ENCODE data around the gene HEMGN.

HEMGN gene

DNA sequence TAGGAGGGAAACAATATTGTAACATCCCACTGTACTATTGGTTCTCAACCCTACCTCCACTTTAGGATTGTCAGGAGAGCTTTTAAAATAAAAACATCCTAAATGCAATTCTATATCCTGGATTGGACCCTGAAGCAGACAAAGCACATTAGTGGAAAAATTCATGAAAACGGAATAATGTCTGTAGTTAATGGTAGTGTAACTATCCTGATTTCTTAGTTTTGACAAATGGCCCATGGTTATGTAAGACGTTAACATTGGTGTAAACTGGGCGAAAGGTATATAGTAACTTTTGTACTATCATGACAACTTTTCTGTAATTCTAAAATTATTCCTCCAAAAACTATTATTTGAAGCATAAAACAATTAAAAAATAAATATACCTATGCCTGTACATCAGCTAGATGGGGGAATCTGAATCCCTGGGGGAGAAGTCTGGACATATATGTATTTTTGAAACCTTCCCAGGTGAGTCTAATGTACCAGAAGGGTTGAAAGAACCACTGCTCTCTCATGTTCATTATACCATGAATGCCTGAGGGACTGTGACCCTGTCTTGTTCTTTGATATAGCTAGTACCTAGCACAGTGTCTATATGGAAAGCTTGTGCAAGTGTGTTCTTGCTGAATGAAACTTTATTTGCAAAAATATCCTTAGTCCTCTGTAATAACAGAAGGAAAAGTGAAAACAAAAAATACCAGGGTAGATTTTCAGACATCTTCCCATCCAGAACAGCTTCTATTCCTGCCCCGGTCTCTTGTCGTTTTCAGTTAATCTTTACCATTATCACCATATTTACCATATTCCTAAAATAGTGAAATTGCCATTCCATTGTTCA, 12.3 kb downstream of the HEMGN start:
- TF ChIP-seq, protein P1, sequence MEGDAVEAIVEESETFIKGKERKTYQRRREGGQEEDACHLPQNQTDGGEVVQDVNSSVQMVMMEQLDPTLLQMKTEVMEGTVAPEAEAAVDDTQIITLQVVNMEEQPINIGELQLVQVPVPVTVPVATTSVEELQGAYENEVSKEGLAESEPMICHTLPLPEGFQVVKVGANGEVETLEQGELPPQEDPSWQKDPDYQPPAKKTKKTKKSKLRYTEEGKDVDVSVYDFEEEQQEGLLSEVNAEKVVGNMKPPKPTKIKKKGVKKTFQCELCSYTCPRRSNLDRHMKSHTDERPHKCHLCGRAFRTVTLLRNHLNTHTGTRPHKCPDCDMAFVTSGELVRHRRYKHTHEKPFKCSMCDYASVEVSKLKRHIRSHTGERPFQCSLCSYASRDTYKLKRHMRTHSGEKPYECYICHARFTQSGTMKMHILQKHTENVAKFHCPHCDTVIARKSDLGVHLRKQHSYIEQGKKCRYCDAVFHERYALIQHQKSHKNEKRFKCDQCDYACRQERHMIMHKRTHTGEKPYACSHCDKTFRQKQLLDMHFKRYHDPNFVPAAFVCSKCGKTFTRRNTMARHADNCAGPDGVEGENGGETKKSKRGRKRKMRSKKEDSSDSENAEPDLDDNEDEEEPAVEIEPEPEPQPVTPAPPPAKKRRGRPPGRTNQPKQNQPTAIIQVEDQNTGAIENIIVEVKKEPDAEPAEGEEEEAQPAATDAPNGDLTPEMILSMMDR (conservative IDR thresholded peaks at IDR 0.05; ENCODE audit: low read depth, low read length), result no peak
- no peak for DNase-seq (ENCODE audit: low read depth)
- H3K4me3 ChIP-seq (ENCODE audit: low read depth, low read length), result no peak overlapping the region

- TF ChIP-seq, protein P1 (conservative IDR thresholded peaks at IDR 0.05; ENCODE audit: low read depth, low read length), result no peak
- no peak for DNase-seq (ENCODE audit: low read depth)
- H3K4me3 ChIP-seq (ENCODE audit: low read depth, low read length), result no peak overlapping the region
Observed at GRCh38 chr9:97924386-97924785, 13.6 kb downstream of the HEMGN start.

- DNase-seq (ENCODE audit: low read depth), result peak; percentile 86
Observed at GRCh38 chr9:97923529-97924108, 14.4 kb downstream of the HEMGN start.

DNA sequence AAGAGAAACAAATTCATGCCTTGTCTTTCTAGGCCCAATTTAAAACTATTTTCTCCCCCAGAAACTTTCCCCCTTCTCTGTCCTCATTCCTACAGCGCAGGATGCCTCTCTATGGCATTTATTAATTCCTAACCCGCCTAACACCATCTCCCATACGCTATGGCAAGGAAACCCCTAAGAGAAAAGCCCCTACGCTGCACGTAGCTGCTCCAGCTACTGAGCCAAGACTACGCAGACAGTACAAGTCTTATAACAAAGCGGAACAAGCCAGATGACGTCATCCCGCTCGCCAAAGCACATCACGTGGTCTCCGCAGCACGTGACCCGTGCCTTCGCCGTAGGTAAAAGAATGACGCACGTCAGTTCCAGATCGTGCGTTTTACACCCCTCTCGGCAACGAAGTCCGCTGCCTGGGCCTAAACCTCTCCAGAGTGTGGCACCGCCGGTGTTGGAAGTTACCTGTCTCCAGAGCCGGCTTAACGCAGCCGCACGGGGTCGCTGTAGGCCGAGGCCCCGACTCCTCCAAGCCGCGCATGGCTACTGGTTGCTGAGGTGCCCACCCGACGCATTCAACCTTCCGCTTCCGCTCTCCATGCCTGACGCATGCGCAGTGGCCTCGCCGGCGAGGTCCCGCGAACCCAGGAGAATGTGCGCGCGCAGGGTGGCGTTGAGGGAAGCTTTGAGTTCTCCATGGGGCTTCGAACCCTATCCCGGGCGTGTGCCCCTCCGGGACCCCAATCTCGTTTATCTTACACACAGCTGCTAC, 15.8 kb downstream of the HEMGN start, which contains the start of gene TRMO:
Gene TRMO, minus strand, starts transcription at position 542 of the 766 bp plus-strand sequence. Its CDS starts 7 bp downstream, at position 535.
- peak within 1 kb of the TSS; percentile 71 for H3K4me3 ChIP-seq (ENCODE audit: low read depth, low read length)
- peak; percentile 99 for DNase-seq (ENCODE audit: low read depth)
- TF ChIP-seq, protein P1 (conservative IDR thresholded peaks at IDR 0.05; ENCODE audit: low read depth, low read length), result peak; percentile 65

More at GRCh38 chr9:97923529-97924108, 14.4 kb downstream of the HEMGN start:
- peak overlapping the region; percentile 50 for H3K4me3 ChIP-seq (ENCODE audit: low read depth, low read length)
- TF ChIP-seq, protein P1 (conservative IDR thresholded peaks at IDR 0.05; ENCODE audit: low read depth, low read length), result peak; percentile 73

DNA sequence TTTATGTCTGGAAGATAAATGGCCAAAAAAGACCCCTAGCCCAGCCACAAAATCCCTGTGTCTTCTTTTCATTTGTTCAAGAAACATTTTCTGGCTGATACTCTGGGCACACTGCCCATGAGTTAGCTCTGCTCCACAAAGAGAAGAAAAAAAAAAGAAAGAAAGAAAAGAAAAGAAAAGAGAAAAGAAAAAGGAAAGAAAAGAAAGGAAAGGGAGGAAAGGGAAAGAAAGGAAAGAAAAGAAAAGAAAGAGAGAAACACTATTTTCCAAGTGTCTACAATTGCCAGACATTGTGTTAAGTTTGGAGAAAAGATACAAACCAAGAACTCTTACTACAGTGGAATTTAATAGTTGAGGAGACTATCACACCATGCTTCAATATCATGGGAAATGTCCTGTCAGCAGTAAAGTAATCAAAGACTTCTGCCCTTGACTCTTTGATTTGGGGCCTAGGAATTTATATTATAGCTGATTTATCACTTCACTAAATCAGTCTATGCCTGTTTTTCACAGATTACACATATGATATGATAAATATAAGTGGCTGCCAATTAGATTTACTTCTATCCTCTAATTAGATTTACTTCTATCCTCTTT, 18.7 kb downstream of the HEMGN start:
- TF ChIP-seq, protein P1 (conservative IDR thresholded peaks at IDR 0.05; ENCODE audit: low read depth, low read length), result no peak
- DNase-seq (ENCODE audit: low read depth), result no peak
- H3K4me3 ChIP-seq (ENCODE audit: low read depth, low read length), result no peak overlapping the region

- DNase-seq (ENCODE audit: low read depth), result no peak
- TF ChIP-seq, protein P1 (conservative IDR thresholded peaks at IDR 0.05; ENCODE audit: low read depth, low read length), result no peak
- no peak overlapping the region for H3K4me3 ChIP-seq (ENCODE audit: low read depth, low read length)
Observed at GRCh38 chr9:97918611-97919010, 19.4 kb downstream of the HEMGN start.
